ENCODE results near the gene ADAM33. TPM values are rescaled to one million over a fixed set of nuclear protein-coding genes. Genes with fewer than 3 reads are reported as not detected.

ADAM33 gene
- total RNA-seq, 1 experiment from 2014 or later: not detected

- BruUV-seq (replicated peaks): no TSS peak
- H3K4me3 Mint-ChIP-seq (ENCODE audit: unreplicated experiment): no peak overlapping the region
- CTCF ChIA-PET: interaction anchor here (0.6 to 2.2 kb wide), 4 partner anchors 24 to 547 kb away, joined by 3 to 15 read pairs (median 3); no protein-coding TSS in a partner anchor
Observed at GRCh38 chr20:3670945-3671344, 10.9 kb downstream of the ADAM33 start.

GRCh38 chr20:3670511-3670910 lies 11.3 kb downstream of the ADAM33 start:
- peaks cover 36% of the 10 kb centered on the region for H3K27me3 Mint-ChIP-seq (ENCODE audit: insufficient read depth, unreplicated experiment)
- ChIA-PET CTCF (interaction anchor here (1.1 to 2.2 kb wide), 2 partner anchors 24 to 40 kb away, joined by 3 to 15 read pairs; no protein-coding TSS in a partner anchor), POLR2A (interaction anchor here (1.0 kb wide), 1 partner anchor 12 kb away, joined by 3 read pairs; no protein-coding TSS in a partner anchor)
- no TSS peak for BruUV-seq (replicated peaks)
- H3K27ac Mint-ChIP-seq (ENCODE audit: low read depth, unreplicated experiment): no peak overlapping the region
- no peaks in the 10 kb centered on the region for H3K4me1 Mint-ChIP-seq (ENCODE audit: insufficient read depth, unreplicated experiment)
- no peaks in the 10 kb centered on the region for H3K36me3 Mint-ChIP-seq (ENCODE audit: insufficient read depth, unreplicated experiment)
- TF ChIP-seq, protein P1, sequence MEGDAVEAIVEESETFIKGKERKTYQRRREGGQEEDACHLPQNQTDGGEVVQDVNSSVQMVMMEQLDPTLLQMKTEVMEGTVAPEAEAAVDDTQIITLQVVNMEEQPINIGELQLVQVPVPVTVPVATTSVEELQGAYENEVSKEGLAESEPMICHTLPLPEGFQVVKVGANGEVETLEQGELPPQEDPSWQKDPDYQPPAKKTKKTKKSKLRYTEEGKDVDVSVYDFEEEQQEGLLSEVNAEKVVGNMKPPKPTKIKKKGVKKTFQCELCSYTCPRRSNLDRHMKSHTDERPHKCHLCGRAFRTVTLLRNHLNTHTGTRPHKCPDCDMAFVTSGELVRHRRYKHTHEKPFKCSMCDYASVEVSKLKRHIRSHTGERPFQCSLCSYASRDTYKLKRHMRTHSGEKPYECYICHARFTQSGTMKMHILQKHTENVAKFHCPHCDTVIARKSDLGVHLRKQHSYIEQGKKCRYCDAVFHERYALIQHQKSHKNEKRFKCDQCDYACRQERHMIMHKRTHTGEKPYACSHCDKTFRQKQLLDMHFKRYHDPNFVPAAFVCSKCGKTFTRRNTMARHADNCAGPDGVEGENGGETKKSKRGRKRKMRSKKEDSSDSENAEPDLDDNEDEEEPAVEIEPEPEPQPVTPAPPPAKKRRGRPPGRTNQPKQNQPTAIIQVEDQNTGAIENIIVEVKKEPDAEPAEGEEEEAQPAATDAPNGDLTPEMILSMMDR (IDR thresholded peaks at IDR 0.05; ENCODE audit: unreplicated experiment): no peak
- intact Hi-C loops (cut with micrococcal nuclease): loop anchor here (10.0 kb wide), 1 partner anchor 106 kb away; no protein-coding TSS in a partner anchor
- DNase-seq (ENCODE audit: unreplicated experiment): no peak
- no peak overlapping the region for H3K4me3 Mint-ChIP-seq (ENCODE audit: unreplicated experiment)
- H3K9me3 Mint-ChIP-seq (ENCODE audit: unreplicated experiment): no peaks in the 10 kb centered on the region

More at GRCh38 chr20:3670945-3671344, 10.9 kb downstream of the ADAM33 start:
- Mint-ChIP-seq H3K36me3 (ENCODE audit: insufficient read depth, unreplicated experiment) (no peaks in the 10 kb centered on the region), H3K4me1 (ENCODE audit: insufficient read depth, unreplicated experiment) (no peaks in the 10 kb centered on the region), H3K27ac (ENCODE audit: low read depth, unreplicated experiment) (no peak overlapping the region), H3K27me3 (ENCODE audit: insufficient read depth, unreplicated experiment) (peaks cover 40% of the 10 kb centered on the region), H3K9me3 (ENCODE audit: unreplicated experiment) (no peaks in the 10 kb centered on the region)
- DNase-seq (ENCODE audit: unreplicated experiment): no peak
- POLR2A ChIA-PET: interaction anchor here (1.0 kb wide), 1 partner anchor 12 kb away, joined by 3 read pairs; no protein-coding TSS in a partner anchor
- TF ChIP-seq, protein P1 (IDR thresholded peaks at IDR 0.05; ENCODE audit: unreplicated experiment): no peak
- intact Hi-C loops (cut with micrococcal nuclease): loop anchor here (10.0 kb wide), 1 partner anchor 106 kb away; no protein-coding TSS in a partner anchor

DNA sequence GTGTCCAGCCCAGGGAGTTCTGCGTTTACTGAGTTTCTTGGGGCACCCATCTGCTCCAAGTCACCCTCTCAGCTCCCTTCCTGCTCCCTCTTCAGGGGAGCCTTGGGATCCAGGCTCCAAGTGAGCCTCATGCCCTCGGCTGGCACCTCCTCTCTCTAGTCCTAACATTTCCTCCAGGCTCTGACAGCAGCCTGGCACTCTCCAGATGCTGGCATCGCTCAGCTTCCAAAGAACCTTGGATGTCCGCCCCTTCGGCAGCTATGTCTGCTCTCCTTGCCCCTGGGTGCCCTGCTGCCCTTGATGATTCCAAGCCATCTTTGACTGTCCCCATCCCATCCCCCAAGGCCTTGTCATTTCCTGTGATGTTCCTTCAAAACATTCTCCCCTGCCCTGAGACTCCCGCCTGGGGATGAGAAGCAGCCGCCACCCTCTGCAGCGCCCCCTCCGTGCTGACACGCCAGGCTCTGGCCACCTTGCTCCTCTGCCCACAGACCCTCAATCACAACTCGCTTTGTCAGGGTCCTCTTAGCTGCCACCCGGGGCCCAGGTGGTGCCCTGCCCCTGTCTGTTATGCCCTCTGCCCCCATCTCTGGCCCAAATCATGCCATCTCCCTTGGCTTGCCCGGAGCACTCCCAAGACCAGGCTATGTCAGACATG lies 12.0 kb downstream of the ADAM33 start:
- Mint-ChIP-seq H3K36me3 (ENCODE audit: insufficient read depth, unreplicated experiment) (no peaks in the 10 kb centered on the region), H3K27ac (ENCODE audit: low read depth, unreplicated experiment) (no peak overlapping the region), H3K4me3 (ENCODE audit: unreplicated experiment) (no peak overlapping the region), H3K27me3 (ENCODE audit: insufficient read depth, unreplicated experiment) (peaks cover 34% of the 10 kb centered on the region), H3K9me3 (ENCODE audit: unreplicated experiment) (no peaks in the 10 kb centered on the region), H3K4me1 (ENCODE audit: insufficient read depth, unreplicated experiment) (no peaks in the 10 kb centered on the region)
- no TSS peak for BruUV-seq (replicated peaks)
- ChIA-PET POLR2A (interaction anchor here (0.6 to 1.0 kb wide), 2 partner anchors 11 to 53 kb away, joined by 3 read pairs; no protein-coding TSS in a partner anchor), CTCF (interaction anchor here (1.1 kb wide), 1 partner anchor 25 kb away, joined by 3 read pairs; no protein-coding TSS in a partner anchor)
- TF ChIP-seq, protein P1 (IDR thresholded peaks at IDR 0.05; ENCODE audit: unreplicated experiment): no peak
- no peak for DNase-seq (ENCODE audit: unreplicated experiment)
- intact Hi-C loops (cut with micrococcal nuclease): loop anchor here (10.0 kb wide), 1 partner anchor 105 kb away; no protein-coding TSS in a partner anchor

DNA sequence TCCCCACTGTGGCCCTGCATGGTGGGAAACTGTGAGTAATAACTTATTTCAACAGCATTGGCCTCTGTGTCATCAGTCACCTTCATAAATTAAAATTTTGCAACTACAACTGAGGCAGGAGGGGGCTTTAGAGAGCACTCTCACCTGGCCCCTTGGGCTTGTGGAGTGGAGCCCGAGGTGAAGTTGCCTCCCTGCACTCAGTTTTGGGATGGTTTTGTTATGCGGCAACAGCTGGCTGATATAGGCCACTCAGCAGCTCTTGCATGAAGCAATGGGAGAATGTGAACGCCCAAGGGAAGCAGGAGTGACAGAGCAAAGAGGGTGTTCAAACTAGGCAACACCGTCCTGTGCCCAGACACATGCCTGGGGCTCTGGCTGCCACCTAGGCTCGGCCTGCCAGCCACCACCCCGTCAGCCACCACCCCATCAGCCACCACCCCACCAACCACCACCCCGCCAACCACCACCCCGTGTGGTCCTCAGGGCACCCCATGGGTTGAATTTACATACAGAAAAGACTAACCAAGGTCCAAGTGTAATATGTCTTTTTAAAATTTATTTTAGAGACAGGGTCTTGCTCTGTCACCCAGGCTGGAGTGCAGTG lies 14.3 kb downstream of the ADAM33 start:
- TF ChIP-seq, protein P1 (IDR thresholded peaks at IDR 0.05; ENCODE audit: unreplicated experiment): no peak
- intact Hi-C loops (cut with micrococcal nuclease): no loop called here
- Mint-ChIP-seq H3K27ac (ENCODE audit: low read depth, unreplicated experiment) (no peak overlapping the region), H3K27me3 (ENCODE audit: insufficient read depth, unreplicated experiment) (peaks cover 47% of the 10 kb centered on the region), H3K4me1 (ENCODE audit: insufficient read depth, unreplicated experiment) (no peaks in the 10 kb centered on the region), H3K36me3 (ENCODE audit: insufficient read depth, unreplicated experiment) (no peaks in the 10 kb centered on the region), H3K9me3 (ENCODE audit: unreplicated experiment) (no peaks in the 10 kb centered on the region), H3K4me3 (ENCODE audit: unreplicated experiment) (no peak overlapping the region)
- no TSS peak for BruUV-seq (replicated peaks)
- no peak for DNase-seq (ENCODE audit: unreplicated experiment)
- ChIA-PET POLR2A (no interaction called here), CTCF (interaction anchor here (0.8 to 1.5 kb wide), 3 partner anchors 10 to 43 kb away, joined by 3 to 13 read pairs (median 4); no protein-coding TSS in a partner anchor)

Data from MCF 10A (cell line).